ENCODE data around the gene ASGR1.

GRCh38 chr17:7156342-7156940 is 22.7 kb downstream of the ASGR1 start:
- TF ChIP-seq CTCF (IDR thresholded peaks at IDR 0.05) (no peak), POLR2A (IDR thresholded peaks at IDR 0.05) (no peak), POLR2AphosphoS5 (IDR thresholded peaks at IDR 0.05) (no peak)

Measured in breast epithelium (tissue), 3 donors.